Umbilical cord (tissue), 2 donors: ENCODE results near the gene ASF1B. TPM values are rescaled to one million over a fixed set of nuclear protein-coding genes. Genes with fewer than 3 reads are reported as not detected.
"Not testable (repeated sequence)": the region's sequence is repeated elsewhere in the genome, so short reads cannot be mapped to it uniquely, and the experiment has no call there.

Source experiments
- DNase-seq: peaks from one replicate; pipeline ENCODE4 v3.0.0-alpha.2; 2015; ENCODE audit warnings: low spot score
- total RNA-seq: library from RNA; depleted of rRNA; stranded (reverse); fragments of >200 nt; gene quantifications from one replicate; pipeline ENCODE4 v1.2.3, GENCODE V29; 2014; ENCODE audit warnings: low replicate concordance; ENCODE audit not compliant: insufficient read depth

ASF1B gene
- total RNA-seq, 1 donor from 2014 or later = 0.48 TPM

DNA sequence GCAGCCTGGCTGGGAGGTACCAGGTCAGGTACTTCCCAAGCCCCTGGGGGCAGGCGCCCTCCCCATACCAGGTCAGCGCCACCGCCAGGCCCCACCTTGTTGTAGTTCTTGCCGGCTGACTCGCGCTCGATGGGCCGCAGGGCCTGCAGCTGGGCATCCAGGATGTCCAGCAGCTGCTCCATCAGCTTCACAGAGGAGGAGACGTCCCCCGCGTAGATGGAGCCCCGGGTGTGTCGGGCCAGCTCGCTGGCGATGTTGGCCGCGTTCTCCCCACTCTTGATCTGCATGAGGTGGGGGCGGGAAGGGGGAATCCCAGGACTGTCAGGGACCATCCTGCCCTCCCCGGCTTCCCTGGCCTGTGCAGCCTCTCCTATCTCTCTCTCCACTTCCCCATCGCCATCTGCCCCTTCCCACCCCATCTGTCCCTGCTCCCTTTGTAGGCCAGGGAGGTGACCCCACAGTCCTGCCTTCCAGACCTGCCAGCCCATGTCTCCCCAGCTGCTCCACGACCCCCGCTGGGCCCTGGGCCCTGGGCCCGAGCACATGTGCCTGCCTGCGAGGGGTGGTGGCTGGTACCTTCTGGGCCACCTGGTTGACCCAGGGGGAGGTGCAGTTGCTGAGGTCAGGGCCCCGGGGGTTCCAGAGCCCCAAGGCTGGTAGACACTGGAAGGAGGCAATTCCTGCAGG, 23.8 kb upstream of the ASF1B start:
- no peak for DNase-seq

DNA sequence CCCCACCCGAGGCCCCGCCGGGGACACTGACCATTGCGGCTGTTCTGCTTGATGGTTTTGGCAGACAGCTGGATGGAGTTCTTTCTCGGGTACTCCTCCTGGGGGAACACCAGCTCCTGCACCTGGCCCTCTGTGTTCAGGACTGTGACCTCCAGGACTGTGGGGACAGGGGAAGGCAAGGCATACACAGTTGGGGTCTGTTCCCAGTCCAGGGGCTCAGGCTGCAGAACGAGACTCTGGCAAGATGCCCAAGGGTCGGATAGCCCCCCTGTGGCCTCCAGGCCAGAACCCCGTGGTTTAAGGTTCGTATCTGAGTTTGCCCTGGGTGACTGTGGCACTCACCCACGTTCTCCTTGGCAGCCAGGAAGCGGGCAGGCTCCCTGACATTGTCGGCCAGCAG, 22.7 kb upstream of the ASF1B start:
- no peak for DNase-seq

DNA sequence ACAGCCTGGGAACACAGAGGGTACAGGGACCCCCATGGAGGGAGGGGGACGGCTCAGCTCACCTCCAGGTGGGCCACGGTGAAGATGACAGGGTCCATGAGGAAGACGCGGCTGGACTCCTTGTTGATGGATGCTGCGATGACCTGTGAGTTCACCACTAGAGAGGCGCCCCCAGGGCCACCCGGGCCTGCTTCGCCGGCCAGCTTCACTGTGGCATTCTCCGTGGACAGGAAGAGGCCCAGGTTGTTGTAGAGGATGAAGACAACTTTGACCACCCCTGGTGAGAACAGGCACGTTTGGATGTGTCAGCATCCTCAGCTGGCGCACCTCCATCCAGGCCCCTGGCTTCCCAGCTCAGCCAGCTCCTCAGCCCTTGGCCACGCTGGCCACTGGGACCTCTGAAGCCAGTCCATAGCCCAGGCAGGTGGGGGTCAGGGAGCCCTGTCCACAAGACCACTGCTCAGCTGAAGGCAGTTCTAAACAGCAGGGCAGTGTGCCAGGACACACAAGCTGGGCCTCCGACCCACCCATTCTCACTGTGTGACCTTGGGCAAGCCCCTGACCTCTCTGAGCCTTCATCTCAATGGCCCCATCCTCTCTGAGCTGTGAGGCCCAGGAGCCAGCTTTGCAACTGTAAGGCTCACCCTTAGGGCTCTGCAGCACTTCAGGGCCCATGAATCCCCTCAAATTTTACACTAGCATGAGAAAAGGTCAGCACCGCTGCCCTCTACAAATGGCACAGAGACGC, 22.1 kb upstream of the ASF1B start:
- no peak for DNase-seq

GRCh38 chr19:14156971-14157717, 20.8 kb upstream of the ASF1B start:
- no peak for DNase-seq

GRCh38 chr19:14156122-14156521, 19.7 kb upstream of the ASF1B start:
- DNase-seq = no peak

DNA sequence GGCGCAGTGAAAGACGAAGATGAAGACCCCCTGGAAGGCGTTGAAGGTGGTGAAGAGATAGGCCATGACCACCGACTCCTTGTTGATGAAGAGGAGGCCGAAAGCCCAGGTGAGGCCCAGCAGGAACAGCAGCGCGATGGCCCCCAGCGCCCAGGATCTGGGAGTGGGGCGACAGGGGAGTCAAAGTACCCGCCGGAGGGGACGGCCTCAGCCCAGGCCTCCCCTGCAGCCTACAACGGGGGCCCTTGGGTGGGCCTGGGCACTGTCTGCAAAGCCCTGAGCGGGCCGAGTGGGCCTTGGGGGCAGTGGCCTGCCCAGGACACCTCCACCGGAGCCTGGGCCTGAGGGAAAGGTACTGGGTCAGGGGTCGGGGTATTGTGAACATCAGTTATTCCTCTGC, 19.0 kb upstream of the ASF1B start:
- no peak for DNase-seq

GRCh38 chr19:14152713-14153112, 16.3 kb upstream of the ASF1B start:
- no peak for DNase-seq

DNA sequence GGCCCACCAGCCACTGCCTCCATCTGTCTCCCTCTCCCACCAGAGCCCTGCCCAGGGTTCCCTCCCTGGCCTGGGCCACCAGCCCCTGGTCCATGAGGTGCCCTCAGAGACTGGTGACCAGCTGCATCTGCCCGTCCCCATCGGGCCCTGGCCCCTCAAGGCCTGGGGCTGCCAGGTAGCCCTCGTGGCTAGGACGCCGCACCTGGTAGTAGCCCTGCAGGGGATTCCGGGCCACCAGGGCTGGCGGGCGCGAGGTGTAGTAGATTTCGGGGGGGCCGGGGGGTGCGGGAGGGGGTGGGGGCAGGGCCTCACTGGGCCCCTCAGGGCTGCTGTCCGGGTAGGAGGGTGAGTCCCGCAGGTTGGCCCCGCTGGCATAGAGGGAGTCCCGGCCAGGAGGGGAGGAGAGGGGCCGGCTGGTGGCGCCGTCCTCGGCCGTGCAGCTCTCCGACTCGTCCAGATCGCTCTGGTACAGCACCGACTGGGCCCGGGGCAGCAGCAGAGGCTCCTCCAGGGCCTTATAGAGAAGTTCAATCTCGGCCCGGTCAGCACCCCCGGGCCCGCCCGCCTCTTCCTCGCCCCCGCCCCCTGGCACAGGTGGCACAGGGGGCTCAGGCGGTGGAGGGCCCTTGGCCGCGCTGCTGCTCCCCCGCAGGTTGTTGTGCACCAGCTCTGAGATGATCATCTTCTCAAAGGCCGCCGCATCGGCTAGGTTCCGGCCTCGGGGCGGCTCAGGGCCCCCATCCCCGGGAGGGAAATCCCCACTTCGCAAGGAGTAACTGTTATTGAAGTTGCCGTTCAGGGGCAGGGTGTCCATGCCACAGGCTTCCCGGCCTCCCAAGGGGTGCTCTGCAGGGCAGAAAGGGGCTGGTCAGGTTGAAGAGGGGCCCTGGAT, 14.6 kb upstream of the ASF1B start:
- no peak for DNase-seq

- DNase-seq = no peak
Measured at GRCh38 chr19:14150041-14150769, 13.8 kb upstream of the ASF1B start.

GRCh38 chr19:14149509-14149994, 13.2 kb upstream of the ASF1B start:
- peak; percentile 86 for DNase-seq

- DNase-seq = no peak
Measured at GRCh38 chr19:14148751-14149410, 12.5 kb upstream of the ASF1B start.

DNA sequence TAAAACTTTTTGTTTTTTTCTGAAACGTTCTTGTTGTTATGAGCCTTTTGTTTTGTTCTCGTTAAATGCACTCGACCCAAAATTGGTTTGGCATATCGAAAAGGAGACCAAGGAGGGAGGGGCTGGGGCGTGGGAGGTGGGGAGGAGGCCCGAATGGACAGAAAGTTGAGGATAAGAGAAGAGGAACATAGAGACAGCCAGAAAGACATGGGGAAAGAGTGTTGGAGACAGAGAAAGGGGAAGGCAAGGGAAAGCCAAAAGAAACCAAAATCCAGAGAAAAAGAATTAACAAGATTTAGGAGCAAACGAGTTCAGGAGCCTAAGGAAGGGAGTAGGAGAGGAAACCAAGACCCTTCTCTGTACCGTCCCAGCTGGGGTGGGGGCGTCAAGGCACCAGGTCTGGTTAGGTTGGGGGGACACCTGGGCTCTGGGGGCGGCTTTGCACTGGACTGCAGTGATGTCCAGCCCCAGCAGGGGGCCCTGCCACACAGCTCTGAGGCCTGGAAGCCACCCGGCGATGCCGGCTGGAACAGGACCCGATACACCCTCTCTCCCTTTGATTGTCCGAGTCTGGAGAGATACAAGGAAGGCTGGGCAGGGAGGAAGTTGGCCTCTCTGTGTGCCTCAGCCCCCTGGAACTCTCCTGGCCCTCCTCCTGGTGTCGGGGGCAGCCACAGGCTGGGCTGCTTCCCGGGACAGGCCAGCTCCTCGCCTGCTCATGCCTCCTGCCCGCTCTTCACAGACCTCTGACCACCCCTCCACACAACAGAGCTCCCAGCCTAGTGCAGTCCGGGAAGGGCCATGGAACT, 11.6 kb upstream of the ASF1B start:
- peak; percentile 85 for DNase-seq

- peak; percentile 14 for DNase-seq
Measured at GRCh38 chr19:14146789-14147216, 10.4 kb upstream of the ASF1B start.

GRCh38 chr19:14146169-14146568, 9.8 kb upstream of the ASF1B start:
- not testable (repeated sequence) for DNase-seq

DNA sequence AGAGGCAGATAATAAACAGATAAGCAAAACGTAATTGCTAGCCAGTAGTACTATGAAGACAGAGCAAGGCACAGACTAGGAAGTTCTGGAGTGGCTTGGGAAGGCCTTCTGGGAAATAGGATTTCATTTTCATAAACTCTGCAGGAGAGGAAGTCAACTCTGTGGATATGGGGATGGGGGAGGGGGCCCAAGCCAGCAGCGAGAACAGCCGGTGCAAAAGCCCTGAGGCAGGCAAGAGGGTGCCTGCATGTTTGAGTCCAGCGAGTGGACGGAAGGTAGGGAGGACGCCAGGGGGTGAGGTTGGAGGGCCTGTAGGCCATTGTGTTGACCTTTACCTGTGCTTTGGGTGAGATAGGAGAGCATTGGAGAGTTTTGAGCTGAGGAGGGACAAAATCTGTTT, 9.0 kb upstream of the ASF1B start:
- DNase-seq = no peak

DNA sequence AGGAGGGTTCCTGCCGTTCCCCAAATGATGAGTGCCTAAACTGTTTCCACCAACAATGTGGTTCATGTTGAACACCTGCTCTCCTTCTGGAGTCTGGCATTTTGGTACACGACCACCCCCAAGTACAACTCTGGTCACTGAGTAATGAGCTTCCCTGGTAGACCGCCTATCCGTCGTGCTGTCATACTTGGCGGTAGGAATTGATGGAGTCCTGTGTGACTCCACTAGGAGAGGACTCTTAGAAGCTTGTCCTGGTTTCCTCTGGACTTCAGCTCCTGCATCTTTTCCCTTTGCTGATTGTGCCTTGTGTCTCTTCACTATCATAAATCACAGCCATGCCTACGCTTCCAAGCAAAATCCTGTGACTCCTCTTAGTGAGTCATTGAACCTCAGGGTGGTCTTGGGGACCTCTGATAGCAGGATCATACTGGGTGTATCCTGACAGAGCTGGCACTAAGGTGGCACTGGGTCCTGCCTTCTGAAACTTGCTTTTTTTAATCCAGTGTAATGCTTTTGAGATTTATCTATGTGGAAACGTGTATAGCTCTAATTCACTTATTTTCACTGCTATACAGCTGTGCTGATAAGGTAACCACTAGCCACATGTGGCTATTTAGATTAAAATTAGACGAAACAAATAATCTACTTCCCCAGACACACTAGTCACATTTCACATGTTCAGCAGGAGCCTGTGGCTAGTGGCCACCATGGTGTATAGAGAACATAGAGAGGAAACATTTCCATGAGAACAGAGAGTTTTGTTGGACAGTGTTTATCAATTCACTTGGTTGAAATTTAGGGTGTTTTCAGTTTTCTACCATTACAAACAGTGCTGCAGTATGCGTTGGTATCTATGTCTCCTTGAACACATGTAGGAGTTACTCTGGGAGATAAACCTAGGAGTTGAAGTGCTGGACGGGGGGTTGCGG, 6.1 kb upstream of the ASF1B start:
- no peak for DNase-seq

DNA sequence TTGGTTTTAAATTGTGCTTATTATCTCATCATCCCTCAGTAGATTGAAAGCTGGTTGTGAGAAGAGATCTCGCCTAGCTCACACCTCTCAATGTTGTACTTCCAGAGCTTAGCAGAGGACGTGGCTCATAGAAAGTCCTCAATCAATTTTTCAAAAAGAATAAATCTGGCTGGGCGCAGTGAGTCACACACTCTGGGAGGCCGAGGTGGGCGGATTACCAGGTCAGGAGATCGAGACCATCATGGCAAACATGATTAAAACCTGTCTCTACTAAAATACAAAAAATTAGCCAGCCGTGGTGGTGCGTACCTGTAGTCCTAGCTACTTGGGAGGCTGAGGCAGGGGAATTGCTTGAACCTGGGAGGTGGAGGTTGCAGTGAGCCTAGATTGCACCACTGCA, 4.7 kb upstream of the ASF1B start:
- DNase-seq = no peak

- DNase-seq = peak; percentile 49
Measured at GRCh38 chr19:14139944-14140343, 3.6 kb upstream of the ASF1B start.
